AG09319 (cell line): ENCODE data around the gene CACNA2D1.

ENCODE experiments used
- DNase-seq: peaks from one replicate; pipeline ENCODE4 v3.0.0-alpha.2; 2010; ENCODE audit warnings: low read depth; ENCODE audit errors: extremely low read depth
- TF ChIP-seq, protein P1 (sequence below): IDR thresholded peaks from 2 replicates; pipeline ENCODE4 v1.5.1; 2011; ENCODE audit warnings: low read depth, mild to moderate bottlenecking, inconsistent platforms, low read length, moderate library complexity

The CACNA2D1 gene

DNA sequence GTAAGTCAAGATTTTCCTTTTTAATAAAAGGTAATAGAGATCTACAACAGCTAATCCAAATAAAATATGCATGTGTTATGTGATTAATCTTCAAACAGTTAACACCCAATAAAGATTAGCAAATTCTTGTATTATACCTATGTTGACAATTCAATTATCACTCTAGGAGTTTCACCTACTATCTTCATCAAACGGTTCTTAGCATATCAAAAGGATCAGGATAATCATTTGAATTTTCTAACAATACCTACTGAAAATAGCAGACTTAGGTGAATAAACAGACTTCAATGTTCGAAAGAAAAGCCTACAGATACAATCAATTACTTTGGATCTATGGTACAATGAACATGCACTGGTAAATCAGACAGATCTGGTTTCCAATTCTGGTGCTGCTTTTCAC lies 268.3 kb downstream of the CACNA2D1 start:
- TF ChIP-seq, protein P1, sequence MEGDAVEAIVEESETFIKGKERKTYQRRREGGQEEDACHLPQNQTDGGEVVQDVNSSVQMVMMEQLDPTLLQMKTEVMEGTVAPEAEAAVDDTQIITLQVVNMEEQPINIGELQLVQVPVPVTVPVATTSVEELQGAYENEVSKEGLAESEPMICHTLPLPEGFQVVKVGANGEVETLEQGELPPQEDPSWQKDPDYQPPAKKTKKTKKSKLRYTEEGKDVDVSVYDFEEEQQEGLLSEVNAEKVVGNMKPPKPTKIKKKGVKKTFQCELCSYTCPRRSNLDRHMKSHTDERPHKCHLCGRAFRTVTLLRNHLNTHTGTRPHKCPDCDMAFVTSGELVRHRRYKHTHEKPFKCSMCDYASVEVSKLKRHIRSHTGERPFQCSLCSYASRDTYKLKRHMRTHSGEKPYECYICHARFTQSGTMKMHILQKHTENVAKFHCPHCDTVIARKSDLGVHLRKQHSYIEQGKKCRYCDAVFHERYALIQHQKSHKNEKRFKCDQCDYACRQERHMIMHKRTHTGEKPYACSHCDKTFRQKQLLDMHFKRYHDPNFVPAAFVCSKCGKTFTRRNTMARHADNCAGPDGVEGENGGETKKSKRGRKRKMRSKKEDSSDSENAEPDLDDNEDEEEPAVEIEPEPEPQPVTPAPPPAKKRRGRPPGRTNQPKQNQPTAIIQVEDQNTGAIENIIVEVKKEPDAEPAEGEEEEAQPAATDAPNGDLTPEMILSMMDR, result no peak
- no peak for DNase-seq

DNA sequence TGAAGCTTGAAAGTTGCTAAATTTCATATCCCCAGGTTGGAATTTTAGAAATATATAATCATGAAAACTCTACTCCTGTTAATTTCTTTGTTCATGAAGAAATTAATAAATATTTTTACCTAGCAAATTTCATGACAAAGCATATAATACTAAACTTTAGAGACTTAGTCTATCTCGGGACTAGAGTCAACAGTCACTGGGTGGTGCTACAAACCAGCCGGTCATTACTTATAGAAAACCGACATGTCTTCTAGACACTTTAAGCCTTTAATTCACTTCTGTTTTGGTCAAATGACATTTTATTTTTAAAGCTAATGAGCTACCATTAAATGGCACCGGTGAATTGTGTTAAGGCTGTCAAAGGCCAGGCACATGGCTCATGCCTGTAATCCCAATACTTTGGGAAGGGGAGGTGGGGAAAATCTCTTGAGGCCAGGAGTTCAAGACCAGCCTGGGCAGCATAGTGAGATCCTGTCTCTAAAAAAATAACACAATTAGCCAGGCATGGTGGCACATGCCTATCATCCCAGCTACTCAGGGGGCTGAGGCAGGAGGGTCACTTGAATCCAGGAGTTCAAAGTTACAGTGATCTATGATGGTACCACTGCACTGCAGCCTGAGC lies 270.1 kb downstream of the CACNA2D1 start:
- TF ChIP-seq, protein P1, result no peak
- no peak for DNase-seq

DNA sequence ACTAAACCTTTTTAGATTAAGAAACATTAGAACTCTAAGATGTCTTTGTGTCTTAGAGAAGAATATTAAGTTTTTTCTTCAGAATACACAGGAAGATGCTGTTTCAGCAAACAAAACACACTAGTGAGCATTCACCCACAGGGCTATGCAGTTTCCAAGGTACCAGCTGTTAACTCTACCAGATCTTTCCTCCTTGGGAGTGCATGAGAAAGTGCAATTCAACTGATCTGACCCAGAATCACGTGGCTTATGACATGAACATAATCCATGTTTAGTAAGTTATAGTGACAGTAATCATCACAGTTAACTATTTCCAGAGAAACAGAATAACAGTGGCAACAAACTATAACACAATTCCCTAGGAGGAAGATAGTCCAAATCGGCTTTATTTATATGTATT lies 270.7 kb downstream of the CACNA2D1 start:
- DNase-seq, result no peak
- TF ChIP-seq, protein P1, result no peak

DNA sequence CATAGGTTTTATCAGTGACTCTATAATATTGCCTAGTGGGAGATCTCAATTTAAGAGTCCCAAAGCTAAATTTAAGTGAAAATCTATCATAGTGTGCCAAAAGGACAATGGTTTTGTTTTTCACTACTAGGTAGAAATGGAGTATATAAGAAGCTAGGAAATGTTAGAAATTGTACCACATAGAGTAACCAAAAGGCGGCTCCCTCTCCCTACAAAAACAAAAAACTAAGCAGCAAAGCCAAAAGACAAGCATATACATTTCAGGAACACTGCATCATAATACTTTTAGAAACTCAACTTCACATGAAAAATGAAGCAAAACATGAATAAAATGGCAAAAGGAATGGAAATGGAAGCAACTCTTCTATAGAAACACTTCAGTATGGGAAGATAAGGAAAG lies 271.6 kb downstream of the CACNA2D1 start:
- TF ChIP-seq, protein P1, result no peak; the same call in 1 of the 2 replicates
- DNase-seq, result no peak

DNA sequence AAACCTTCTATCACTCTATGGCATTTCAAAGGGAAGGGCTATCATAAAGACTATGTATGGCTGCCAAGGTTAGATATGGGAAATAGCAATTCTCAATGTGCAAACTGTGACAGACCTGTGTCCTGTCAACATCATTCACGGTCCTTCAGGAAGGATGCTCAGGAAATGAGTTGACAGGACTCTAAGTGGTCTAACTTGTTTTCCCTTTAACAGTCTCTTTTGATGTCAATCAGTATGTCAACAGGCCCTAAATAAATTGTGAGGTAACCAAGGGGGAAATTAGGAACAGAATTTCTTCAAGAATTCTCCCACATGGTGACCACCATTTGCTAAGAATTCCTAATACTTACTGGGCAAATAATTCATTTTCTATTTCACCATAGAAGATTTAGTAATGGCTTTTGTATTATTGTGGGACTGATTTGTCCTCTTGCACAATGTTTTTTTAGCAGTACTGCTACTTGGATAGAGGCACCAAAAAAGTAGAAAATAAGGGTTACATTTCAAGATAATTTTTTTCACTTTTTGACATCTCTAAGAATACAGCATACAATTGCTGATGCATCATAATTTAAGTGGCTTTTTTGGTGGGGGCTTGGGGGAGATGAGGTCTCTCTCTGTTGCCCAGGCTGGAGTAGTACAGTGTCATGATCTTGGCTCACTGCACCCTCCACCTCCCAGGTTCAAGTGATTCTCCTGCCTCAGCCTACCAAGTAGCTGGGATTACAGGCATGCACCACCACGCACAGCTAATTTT lies 275.8 kb downstream of the CACNA2D1 start:
- TF ChIP-seq, protein P1, result no peak
- DNase-seq, result no peak

DNA sequence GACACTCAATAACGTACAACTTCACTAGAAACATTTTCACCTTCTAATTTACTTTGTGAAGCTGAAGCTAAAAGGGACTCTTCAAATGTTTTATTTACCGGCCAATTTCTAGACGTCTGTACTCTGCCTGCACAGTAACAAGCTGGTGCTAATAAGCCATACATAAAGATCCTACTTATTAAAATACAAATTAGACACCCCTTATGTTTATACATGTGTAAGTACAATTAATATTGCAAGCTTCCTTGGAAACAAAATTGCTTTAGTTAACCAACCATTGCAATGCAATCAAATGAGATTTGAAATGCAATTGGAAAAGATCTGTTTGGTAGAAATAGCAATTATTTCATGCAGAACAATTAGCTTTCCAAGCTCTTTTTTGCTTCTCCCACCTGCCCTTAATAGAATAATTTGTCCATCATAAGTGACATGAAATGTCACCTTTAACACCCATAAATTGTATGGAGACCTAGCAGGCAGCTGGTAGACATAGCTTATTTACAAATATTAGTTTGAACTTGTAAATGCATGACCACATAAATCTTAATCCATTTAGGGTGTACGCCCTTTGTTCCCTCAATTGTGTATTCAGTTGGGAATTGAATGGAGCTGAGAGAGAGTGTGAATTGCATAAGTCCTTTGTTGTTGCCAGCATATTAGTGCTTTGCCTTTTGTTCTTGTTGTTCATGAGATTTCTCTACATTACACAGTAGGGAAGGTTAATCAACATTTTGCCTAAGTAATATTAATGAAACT lies 277.1 kb downstream of the CACNA2D1 start:
- TF ChIP-seq, protein P1, result no peak
- no peak for DNase-seq

DNA sequence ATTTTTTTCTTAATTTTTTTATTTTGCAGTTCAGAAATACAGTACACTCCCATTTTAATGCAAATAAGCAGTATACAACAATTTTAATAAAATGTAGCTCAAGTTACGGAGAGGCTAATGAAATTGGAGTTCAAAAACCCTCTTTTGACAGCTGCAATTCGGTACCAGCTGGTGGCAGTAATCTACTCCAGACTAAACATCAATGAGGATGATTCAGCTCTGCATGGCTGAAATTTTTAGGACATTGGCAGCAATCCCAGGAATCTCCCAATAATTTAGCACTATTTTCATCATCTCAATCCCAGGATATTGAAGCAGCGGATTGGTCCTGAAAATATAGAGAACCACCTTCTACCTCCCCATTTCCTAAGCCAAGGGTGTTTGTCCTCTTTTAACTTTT lies 278.8 kb downstream of the CACNA2D1 start:
- DNase-seq, result peak; percentile 42
- TF ChIP-seq, protein P1, result peak; percentile 43
